Measurements from ENCODE around the gene CELF5. TPM values are rescaled to one million over a fixed set of nuclear protein-coding genes. Genes with fewer than 3 reads are reported as not detected.

The CELF5 gene
- total RNA-seq, 1 donor from 2014 or later: 1.7 TPM

GRCh38 chr19:3192228-3192635 is 32.2 kb upstream of the CELF5 start:
- Mint-ChIP-seq H3K27me3 (no peaks in the 10 kb centered on the region), H3K36me3 (ENCODE audit: insufficient read depth) (peaks cover 7% of the 10 kb centered on the region), H3K9me3 (ENCODE audit: low read depth) (no peaks in the 10 kb centered on the region), H3K27ac (no peak overlapping the region), H3K4me3 (ENCODE audit: low read depth) (no peak overlapping the region), H3K4me1 (ENCODE audit: low read depth) (peaks cover 2% of the 10 kb centered on the region)
- no peak for TF ChIP-seq CTCF (IDR thresholded peaks at IDR 0.05; ENCODE audit: unreplicated experiment)
- DNase-seq (ENCODE audit: low spot score, unreplicated experiment): no peak

- no peak for DNase-seq (ENCODE audit: low spot score, unreplicated experiment)
- TF ChIP-seq CTCF (IDR thresholded peaks at IDR 0.05; ENCODE audit: unreplicated experiment): no peak
- Mint-ChIP-seq H3K9me3 (ENCODE audit: low read depth) (no peaks in the 10 kb centered on the region), H3K36me3 (ENCODE audit: insufficient read depth) (peaks cover 7% of the 10 kb centered on the region), H3K27ac (no peak overlapping the region), H3K4me3 (ENCODE audit: low read depth) (no peak overlapping the region), H3K27me3 (no peaks in the 10 kb centered on the region), H3K4me1 (ENCODE audit: low read depth) (peaks cover 2% of the 10 kb centered on the region)
Observed at GRCh38 chr19:3192684-3193083, 31.8 kb upstream of the CELF5 start.

GRCh38 chr19:3193256-3194105 is 31.0 kb upstream of the CELF5 start:
- Mint-ChIP-seq H3K36me3 (ENCODE audit: insufficient read depth) (peaks cover 7% of the 10 kb centered on the region), H3K9me3 (ENCODE audit: low read depth) (no peaks in the 10 kb centered on the region), H3K4me1 (ENCODE audit: low read depth) (peaks cover under 1% of the 10 kb centered on the region), H3K27ac (no peak overlapping the region), H3K27me3 (no peaks in the 10 kb centered on the region), H3K4me3 (ENCODE audit: low read depth) (no peak overlapping the region)
- no peak for TF ChIP-seq CTCF (IDR thresholded peaks at IDR 0.05; ENCODE audit: unreplicated experiment)
- DNase-seq (ENCODE audit: low spot score, unreplicated experiment): no peak

- H3K27me3 Mint-ChIP-seq: no peaks in the 10 kb centered on the region
- H3K4me3 Mint-ChIP-seq (ENCODE audit: low read depth): no peak overlapping the region
- H3K36me3 Mint-ChIP-seq (ENCODE audit: insufficient read depth): peaks cover 7% of the 10 kb centered on the region
- H3K27ac Mint-ChIP-seq: no peak overlapping the region
- no peak for DNase-seq (ENCODE audit: low spot score, unreplicated experiment)
- H3K9me3 Mint-ChIP-seq (ENCODE audit: low read depth): no peaks in the 10 kb centered on the region
- no peaks in the 10 kb centered on the region for H3K4me1 Mint-ChIP-seq (ENCODE audit: low read depth)
- TF ChIP-seq CTCF (IDR thresholded peaks at IDR 0.05; ENCODE audit: unreplicated experiment): no peak
Observed at GRCh38 chr19:3194106-3195087, 30.1 kb upstream of the CELF5 start.

Data from progenitor cell of endocrine pancreas (in vitro differentiated cells).